Stimulated activated CD4-positive, alpha-beta T cell treated with anti-CD3 and anti-CD28 coated beads, Interleukin-4, amount 100 ng/mL, for 24 hours (primary cell): ENCODE data around the gene SOCS1.
"Not testable (repeated sequence)": the region's sequence is repeated elsewhere in the genome, so short reads cannot be mapped to it uniquely, and the experiment has no call there.

ENCODE experiments used
- DNase-seq: peaks from one replicate; pipeline ENCODE4 v3.0.0-alpha.2; 2020

The SOCS1 gene

GRCh38 chr16:11255737-11256660, at the start of gene SOCS1:
SOCS1 (minus strand) TSS chr16:11256204; CDS start chr16:11255478, 726 bp downstream.
- DNase-seq, result peak; percentile 87

- no peak for DNase-seq
Observed at GRCh38 chr16:11303405-11304138, 47.6 kb upstream of the SOCS1 start.

- no peak for DNase-seq
Observed at GRCh38 chr16:11302977-11303376, 47.0 kb upstream of the SOCS1 start.

- DNase-seq, result no peak
Observed at GRCh38 chr16:11301645-11302501, 45.9 kb upstream of the SOCS1 start.

- DNase-seq, result no peak
Observed at GRCh38 chr16:11300560-11300892, 44.5 kb upstream of the SOCS1 start.

- no peak for DNase-seq
Observed at GRCh38 chr16:11299865-11300559, 44.0 kb upstream of the SOCS1 start.

GRCh38 chr16:11298950-11299547, 43.0 kb upstream of the SOCS1 start:
- not testable (repeated sequence) for DNase-seq

GRCh38 chr16:11298143-11298900, 42.3 kb upstream of the SOCS1 start:
- DNase-seq, result no peak

- DNase-seq, result peak; percentile 62
Observed at GRCh38 chr16:11297492-11298142, 41.6 kb upstream of the SOCS1 start.

- no peak for DNase-seq
Observed at GRCh38 chr16:11296706-11297491, 40.9 kb upstream of the SOCS1 start.

- no peak for DNase-seq
Observed at GRCh38 chr16:11296351-11296705, 40.3 kb upstream of the SOCS1 start.

GRCh38 chr16:11295672-11296071, 39.7 kb upstream of the SOCS1 start:
- no peak for DNase-seq

GRCh38 chr16:11292076-11292748, 36.2 kb upstream of the SOCS1 start:
- DNase-seq, result no peak

- no peak for DNase-seq
Observed at GRCh38 chr16:11291091-11291703, 35.2 kb upstream of the SOCS1 start.

- DNase-seq, result no peak
Observed at GRCh38 chr16:11290102-11290893, 34.3 kb upstream of the SOCS1 start.

- DNase-seq, result not testable (repeated sequence)
Observed at GRCh38 chr16:11289696-11290095, 33.7 kb upstream of the SOCS1 start.

GRCh38 chr16:11289202-11289601, 33.2 kb upstream of the SOCS1 start:
- no peak for DNase-seq

GRCh38 chr16:11285842-11286241, 29.8 kb upstream of the SOCS1 start:
- no peak for DNase-seq
